Stimulated activated CD4-positive, alpha-beta T cell treated with anti-CD3 and anti-CD28 coated beads, Interleukin-1b, Interleukin-23, amount 100 ng/mL, for 4 hours (primary cell): ENCODE results near the gene HDAC6.

Source experiments
- DNase-seq, 2 donors: peaks; one replicate each; pipeline ENCODE4 v3.0.0-alpha.2; 2020; ENCODE audit warnings: low read depth in 2 of 2

The HDAC6 gene

DNA sequence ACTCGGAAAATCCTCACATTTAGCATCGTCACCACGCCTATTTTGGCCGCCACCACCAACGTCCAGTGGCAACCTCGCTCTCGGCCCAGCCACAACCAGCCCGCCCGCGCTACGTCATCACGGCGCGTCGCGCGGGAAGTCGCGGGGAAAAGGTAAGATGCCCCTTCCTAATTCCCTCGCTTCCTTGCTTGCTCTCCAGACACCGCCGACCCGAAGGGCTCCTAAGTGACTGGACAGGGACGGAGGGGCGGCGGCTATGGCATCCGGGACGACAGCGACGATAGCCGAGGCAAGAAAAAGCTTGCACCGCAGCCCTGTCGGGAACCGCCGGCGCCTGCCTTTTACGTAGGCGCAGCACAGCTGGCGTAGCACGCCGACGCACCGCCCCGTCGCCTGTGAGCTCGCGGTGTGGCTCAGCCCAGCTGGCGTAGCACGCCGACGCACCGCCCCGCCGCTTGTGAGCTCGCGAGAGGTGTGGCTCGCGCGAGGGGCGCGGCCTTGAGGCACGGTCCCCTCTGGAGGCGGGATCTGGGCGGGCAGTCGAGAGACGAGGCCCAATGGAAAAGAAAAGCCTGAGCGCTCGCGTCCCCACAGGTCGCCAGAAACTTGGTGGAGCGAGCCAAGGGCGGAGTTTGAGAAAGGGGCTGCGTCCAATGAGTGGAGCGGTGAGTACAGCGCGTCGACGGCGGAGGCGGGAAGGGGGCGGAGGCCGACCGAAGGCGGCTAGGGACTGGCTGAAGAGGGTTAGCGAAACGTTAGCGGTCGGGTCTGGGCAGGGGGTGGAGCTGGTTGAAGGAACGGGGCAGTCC, at the start of gene HDAC6:
TSS of gene HDAC6 (plus strand) at position 788 of the 809 bp plus-strand sequence. CDS start 626 bp downstream, outside the sequence.
- peak; percentile 85 to 88 for DNase-seq

DNA sequence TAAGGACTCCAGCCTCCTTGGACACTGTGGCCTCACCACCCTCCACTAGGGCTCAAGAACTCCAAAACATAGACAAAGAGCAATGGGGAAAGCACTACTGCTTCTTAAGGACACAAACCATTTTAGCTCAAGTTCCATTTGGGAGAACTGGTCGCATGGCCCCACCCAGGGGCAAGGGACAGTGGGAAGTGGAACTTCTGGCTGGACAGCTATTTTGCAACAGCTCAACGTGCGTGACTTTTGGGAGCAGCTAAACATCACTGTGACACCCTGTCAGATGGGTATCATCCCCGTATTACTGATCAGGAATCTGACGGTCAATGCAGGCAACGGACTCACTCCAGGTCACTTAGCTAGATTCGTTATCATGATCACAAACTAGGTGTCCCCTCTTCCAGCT, 49.4 kb upstream of the HDAC6 start:
- DNase-seq: no peak

DNA sequence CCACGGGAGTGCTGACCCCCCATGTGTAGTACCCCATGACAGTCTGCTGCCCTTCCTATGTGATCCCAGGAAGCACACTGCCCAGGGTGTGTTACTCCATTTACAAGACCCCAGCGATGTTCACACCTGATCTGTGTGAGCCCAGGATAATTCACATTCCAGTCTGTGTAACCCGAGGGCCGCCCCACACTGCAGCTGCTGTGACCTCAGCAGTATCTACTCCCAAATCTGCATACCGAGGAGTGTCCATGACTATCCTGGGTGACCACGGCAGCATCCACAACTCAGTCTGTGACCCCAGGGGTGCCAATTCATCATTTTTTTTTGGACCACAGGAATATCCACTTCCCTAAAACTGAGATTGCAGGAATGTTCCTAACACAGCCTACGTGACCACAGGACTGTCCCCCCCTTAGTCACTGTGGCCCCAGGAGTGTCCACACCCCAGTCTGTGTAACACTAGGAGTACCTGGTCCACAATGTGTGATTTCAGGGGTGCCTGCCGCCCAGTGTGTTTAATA, 48.1 kb upstream of the HDAC6 start:
- no peak for DNase-seq

DNA sequence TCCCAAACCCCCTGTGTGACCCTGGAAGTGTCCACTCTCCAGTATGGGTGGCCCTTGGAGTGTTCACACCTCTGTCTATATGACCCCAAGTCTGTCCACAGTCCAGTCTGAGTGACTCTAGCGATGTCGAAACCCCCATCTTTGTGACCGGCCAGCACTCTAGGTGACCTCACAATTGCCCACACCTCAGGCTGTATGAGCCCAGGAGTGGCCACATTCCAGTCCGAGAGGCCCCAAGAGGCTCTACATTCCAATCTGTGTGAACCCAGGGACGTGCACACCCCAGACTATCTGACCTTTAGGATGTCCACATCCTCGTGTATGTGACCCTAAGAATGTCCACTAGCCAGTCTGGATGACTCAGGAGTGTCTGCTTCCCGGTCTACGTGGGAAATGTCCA, 47.6 kb upstream of the HDAC6 start:
- DNase-seq: no peak

DNA sequence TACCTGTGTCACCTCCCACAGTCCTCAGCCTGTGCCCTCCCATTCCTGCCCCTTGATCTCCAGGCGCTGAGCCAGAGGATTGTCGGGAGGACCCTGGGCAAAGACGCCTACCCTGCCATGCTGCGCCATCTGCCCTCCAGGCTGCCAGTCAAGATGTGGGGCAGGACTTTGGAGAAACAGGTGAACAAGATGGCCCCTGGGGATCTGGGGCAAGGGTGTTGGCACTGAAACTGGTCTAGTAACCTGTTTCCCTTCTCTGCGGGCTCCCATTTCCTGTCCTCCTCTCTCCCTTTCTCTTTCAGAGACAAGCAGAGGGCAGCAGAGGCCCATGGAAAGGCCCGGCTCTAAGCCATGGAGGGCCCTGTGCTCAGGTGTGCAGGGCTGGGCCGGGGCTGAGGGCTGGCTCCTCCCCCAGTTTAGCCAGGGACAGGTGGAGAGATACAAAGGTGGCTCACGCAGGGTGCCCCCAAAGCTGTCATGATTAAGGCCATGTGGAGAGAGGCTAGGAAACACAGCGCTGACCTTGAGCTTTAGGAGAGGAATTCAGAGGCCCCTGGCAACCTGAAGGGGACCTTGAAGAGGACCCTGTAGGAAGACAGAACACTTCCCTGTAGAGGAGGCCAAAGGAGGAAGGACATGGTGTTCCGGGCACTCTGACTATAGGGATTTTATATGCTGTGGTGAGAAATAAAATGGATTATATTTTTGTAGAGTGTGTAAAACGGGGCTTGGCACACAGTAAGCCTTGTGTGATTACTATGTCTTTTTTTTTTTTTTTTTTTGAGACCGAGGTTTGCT, 40.0 kb upstream of the HDAC6 start, which contains the start of gene GLOD5:
TSS of gene GLOD5 (plus strand) at position 74 of the 798 bp plus-strand sequence. CDS start at position 118, 44 bp downstream.
- DNase-seq: no peak

DNA sequence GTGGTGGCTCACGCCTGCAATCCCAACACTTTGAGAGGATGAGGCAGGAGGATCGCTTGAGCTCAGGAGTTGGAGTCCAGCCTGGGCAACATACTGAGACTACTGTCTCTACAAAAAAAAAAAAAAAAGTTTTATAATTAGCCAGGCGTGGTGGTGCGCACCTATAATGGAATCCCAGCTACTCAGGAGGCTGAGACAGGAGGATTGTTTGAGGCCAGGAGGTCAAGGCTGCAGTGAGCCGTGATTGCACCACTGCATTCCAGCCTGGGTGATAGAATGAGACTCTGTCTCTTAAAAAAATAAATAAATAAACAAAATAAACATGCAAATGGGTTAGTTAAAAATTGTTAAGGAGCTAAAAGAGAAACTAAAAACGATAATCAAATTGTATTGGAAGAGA, 32.6 kb upstream of the HDAC6 start:
- DNase-seq: no peak

DNA sequence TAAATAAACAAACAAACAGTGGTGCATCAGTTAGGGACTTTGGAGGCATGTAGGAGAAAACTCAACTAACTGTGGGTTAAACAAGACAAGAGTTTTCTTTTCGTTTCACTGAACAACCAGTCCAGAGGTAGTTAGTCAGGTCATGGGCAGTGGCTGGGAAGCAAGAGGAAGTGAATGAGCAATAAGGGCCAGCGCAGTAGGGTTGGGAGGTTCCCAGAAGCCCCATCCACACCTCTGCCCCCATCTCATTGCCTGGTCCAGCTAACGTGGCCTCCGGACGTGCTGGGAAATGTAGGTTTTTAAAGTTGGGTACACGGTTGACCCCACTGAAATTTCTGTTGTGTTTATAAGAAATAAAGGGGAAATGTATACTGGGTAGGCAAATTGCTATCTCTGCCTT, 31.6 kb upstream of the HDAC6 start:
- DNase-seq: no peak

DNA sequence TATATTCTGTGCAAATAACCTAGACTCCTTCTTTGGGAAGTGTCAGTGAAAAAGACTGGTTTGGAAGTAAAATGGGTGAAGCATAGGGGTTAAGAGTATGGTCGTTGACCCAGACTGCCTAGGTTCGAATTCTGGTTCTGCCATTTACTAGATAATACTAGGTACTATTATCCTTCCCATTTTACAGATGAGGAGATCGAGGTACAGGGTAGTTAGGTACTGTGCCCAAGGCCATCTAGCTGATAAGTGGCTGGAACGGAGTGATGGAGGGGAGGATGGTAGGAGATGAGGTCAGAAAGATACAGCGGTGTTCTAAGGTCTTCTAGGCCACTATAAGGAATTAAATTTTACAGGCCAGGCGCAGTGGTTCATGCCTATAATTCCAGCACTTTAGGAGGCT, 29.3 kb upstream of the HDAC6 start:
- DNase-seq: no peak

DNA sequence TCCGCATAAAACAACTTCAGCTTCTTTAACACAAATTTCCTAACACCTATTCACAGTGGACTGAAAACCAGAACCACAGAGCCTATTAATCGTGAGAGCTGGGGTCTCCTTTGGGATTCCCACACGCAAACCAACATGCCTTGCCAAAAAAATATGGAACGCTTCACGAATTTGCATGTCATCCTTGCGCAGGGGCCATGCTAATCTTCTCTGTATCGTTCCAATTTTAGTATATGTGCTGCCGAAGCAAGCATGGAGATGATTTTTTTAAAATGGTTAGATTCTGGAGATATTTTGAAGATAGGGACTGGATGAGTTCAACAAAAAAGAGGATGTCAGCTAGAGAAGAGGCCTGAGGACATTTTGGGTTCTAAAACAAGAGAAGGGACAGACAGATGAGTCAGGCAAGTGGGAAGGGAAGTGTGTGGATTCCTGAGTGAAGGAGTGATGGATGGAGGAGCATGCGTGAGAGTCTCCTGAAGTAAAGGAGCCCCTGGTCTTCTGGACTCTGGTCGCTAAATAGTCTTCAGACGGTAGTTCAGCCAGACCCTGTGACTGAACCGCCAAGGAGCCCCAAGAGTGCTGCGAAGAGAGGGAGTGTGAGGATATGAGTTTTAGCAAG, 24.9 kb upstream of the HDAC6 start:
- DNase-seq: no peak

DNA sequence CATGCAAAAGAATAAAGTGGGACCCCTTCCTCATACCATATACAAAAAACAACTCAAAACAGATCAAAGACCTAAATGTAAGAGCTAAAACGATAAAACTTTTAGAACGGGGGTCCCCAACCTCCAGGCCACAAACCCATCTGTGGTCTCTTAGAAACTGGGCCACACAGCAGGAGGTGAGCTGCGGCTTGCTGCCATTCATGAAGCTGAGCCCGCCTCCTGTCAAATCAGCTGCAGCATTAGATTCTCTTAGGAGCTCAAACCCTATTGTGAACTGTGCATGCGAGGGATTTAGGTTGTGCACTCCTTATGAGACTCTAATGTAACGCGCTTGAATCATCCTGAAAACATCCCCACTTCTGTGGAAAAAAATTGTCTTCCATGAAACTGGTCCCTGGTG, 22.5 kb upstream of the HDAC6 start:
- DNase-seq: no peak

DNA sequence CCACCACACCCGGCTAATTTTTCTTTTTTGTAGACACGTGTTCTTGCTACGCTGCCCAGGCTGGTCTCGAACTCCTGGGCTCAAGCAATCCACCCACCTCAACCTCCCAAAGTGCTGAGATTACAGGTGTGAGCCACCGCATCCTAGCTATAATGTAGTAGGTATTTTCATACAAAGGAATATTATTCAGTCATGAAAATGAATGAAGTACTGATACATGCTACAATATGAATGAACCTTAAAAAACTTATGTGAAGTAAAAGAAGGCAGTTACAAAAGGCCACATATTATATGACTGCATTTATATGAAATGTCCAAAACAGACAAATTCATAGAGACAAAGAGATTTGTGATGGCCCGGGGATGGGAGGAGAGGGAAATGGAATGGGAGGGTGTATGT, 20.2 kb upstream of the HDAC6 start:
- no peak for DNase-seq

DNA sequence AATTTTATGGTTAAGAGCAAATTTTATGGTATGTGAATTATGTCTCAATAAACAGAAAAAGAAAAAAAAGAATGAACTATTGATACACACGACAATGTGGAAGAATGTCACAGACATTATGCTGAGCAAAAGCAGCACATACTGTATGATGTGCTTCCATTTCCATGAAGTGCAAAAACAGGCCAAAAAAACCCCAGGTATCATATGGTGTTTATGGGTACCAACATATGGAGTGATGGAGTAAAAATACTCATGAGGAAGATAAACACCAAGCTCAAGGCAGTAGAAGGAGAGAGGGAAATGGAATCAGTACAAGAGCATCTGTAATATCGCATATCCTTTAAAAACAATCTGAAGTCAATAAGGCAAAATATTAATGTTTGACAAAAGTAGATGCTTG, 19.7 kb upstream of the HDAC6 start:
- no peak for DNase-seq

DNA sequence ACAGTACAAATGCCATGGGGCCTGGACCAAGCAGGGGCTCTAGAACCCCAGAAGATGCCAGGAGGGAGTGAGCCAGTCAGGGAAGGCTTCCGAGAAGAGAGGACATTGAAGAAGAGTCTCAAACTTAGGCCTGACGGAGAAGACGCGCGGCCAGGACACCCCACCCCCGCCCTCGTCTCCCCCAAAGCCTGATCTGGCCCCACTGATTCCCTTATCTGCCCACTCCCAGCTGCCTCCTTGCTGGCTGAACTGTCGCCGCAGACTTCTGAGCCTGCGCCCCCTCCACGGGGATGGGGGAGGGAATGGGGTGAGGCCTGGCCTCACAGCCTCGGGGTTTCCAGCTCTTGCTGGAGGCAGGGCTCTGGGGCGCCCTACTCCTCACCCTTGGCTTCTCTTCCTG, 19.1 kb upstream of the HDAC6 start:
- no peak for DNase-seq

DNA sequence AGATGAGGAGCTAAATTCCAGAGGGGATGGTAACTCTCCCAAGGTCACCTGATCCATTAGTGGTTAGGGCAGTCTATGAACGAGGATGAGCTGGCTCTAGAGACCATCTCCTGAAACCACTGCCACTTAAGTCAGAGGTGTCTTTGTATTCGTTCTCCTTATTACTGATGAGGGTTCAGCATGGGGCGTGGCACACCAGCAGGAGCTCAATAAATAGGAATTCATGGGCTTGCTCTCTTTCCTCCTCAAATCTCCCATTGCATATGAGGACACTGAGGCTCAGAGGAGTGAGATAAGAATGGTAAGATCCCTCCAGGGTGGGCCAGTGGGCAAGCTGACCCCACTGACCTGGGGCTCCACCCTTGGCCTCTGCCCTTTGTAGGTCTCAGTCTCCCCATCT, 17.1 kb upstream of the HDAC6 start:
- DNase-seq: no peak

DNA sequence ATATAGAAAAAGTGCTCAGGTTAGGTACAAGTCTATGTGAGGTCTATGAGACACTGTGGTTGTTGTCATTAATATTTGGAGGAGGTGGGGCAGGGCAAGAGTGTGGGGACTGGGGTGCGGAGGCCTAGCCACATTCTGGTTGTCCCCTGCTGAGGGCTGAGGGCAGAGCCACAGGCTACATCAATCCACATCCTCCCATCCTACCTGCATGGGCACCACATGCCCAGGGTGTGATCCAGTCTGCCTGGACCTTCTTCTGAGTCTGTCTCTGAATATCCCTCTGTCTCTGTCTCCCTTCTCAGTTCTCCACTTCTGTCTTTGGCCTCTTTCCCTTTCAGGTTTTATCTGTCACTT, 16.7 kb upstream of the HDAC6 start:
- no peak for DNase-seq

DNA sequence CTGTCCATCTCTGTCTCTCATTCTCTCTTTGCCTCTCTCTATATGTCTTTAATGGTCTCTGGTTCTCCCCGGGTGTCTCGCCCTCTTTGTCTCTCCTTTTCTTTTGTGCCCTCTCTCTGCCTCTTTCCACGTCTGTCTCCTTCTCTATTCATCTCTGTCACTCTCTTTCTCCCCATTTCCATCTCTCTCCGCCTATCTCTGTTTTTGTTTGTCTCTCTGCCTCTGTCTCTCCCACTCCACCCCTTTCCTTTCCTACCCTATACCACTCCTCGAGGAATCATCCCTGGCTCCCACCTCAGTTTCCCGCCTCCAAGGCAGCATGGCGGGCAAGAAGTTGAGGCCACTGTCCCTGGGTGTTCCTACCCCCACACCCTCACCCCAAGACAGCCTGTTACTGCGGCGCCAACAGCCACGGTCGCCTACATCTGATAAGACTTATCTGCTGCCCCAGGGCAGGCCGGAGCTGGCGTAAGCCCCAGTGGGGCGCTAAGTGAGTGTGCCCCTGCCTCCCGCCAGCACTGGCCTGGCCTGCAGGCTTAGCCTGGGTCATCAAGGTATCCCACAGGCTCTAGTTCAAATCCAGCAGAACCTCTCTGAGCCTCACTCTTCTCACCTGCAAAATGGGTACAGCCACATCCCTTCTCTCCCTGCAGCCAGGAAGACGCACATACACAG, 16.2 kb upstream of the HDAC6 start:
- DNase-seq: no peak

DNA sequence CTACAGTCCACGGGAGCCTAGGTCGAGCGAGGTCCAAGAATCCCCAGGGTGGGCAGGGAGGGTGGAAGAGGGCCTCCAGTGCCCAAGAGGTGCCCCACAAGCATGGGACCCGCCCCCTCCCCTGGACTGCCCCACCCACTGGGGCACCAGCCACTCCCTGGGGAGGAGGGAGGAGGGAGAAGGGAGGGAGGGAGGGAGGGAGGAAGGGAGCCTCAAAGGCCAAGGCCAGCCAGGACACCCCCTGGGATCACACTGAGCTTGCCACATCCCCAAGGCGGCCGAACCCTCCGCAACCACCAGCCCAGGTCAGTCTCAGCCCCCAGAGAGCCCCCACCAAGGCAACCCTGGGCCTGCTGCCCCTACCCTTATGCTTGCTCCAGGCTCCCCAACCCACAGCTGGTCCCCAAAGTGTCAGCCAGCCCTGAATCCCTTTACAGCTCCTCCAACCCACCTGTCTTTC, 15.5 kb upstream of the HDAC6 start, which contains the start of gene GATA1:
TSS of gene GATA1 (plus strand) at position 250 of the 460 bp plus-strand sequence. CDS start 4,520 bp downstream, outside the sequence.
- DNase-seq: no peak

DNA sequence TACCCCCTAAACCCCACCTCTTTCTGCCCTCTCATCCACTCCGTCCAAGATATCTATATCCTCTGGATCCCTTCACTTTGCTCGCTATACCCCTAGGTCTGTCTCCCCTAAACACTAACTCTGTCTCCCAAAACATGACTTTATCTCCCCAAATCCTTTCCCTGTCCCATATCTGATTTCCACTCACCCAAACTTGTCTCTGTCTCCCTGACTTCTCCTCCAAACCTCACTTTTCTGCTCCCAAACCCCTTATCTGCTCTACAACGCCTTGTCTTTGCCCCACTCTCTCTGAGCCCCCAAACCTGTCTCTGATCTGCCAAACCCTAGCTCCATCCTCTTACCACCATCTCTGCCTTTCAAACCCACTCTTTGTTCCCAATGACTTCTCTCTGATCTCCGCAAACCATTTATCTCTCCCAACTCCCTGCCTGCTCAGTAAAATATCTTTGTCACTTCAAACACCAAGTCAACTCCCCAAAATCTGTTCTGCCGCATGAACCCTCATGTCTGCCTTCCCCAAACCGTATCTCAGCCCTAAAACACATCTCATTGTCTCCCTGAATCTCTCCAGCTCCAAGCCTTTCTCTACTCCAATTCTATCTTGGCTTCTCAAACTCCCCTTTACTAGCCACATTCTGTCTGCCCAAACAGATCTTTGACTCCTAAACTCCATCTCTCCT, 14.9 kb upstream of the HDAC6 start:
- DNase-seq: no peak

DNA sequence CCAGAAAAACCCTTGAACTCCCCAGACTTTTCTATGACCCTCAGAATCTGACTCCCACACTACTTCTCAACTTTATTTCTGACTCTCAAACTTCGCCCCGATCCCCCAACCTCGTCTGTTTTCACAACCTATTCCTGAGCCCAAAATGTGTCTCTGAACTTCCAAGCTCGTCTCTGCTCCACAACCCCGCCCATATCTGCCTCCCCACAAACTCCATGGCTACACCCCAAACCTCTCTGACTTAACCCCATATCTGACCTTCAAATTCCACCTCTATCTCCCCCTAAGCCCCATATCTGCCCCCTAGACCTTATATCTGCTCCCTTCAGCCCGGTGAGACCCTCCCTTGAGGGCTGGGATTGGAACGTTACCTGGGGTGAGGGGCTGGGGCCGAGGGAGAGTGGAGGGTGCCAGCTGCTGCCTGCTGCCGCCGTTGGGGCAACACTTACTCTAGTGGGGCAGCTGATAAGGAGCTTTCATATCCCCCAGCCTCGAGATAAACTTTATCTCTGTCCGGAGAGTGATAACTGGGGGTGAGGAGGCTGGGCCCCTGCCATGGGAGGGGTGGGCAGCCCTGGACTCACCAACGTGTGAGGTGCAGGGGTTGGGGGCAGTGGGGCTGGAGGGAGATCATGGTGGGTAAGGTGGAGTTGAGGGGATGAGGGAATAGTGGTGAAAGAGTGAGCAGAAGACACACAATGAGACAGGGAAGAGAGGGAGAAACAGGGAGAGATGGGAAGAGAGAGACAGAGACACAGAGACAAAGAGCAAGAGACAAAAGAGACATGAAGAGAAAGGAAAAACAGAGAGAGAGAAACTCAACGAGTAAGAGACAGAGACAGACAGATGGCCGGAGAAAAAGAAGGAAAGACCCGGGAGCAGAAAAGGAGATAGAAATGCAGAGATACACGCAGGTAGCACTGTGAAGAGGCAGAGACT, 14.1 kb upstream of the HDAC6 start:
- DNase-seq: no peak
